VCaP (cell line): ENCODE data around the gene TMEM270.
"Not testable (repeated sequence)": the region's sequence is repeated elsewhere in the genome, so short reads cannot be mapped to it uniquely, and the experiment has no call there.

ENCODE experiments used
- H3K27ac ChIP-seq: fragments of 450-650 bp; 2 replicates; pipeline ENCODE4 v1.5.1; 2017
- CTCF ChIP-seq: fragments of 450-650 bp; conservative IDR thresholded peaks from 2 replicates; pipeline ENCODE4 v1.5.1; 2017; ENCODE audit warnings: mild to moderate bottlenecking, moderate library complexity

The TMEM270 gene

GRCh38 chr7:73879977-73880681, 19.2 kb downstream of the TMEM270 start:
- H3K27ac ChIP-seq = no peak overlapping the region
- TF ChIP-seq CTCF = no peak

- no peak overlapping the region for H3K27ac ChIP-seq
- TF ChIP-seq CTCF = no peak
Measured at GRCh38 chr7:73880755-73881328, 19.9 kb downstream of the TMEM270 start.

- no peak overlapping the region for H3K27ac ChIP-seq
- no peak for TF ChIP-seq CTCF
Measured at GRCh38 chr7:73881352-73882046, 20.5 kb downstream of the TMEM270 start.

- TF ChIP-seq CTCF = no peak
- no peak overlapping the region for H3K27ac ChIP-seq
Measured at GRCh38 chr7:73882047-73882402, 21.1 kb downstream of the TMEM270 start.

- not testable (repeated sequence) for H3K27ac ChIP-seq
Measured at GRCh38 chr7:73884867-73885422, 24.0 kb downstream of the TMEM270 start.

GRCh38 chr7:73885433-73885974, 24.5 kb downstream of the TMEM270 start:
- no peak for TF ChIP-seq CTCF
- H3K27ac ChIP-seq = no peak overlapping the region

GRCh38 chr7:73885975-73886798, 25.2 kb downstream of the TMEM270 start:
- no peak overlapping the region for H3K27ac ChIP-seq
- TF ChIP-seq CTCF = no peak
